Stimulated activated CD4-positive, alpha-beta T cell treated with anti-CD3 and anti-CD28 coated beads, Interleukin-1b, Interleukin-23, amount 100 ng/mL, for 1 hour (primary cell): ENCODE results near the gene EDA2R.

Experiments
- DNase-seq, 2 donors: peaks; one replicate each; pipeline ENCODE4 v3.0.0-alpha.2; 2020; ENCODE audit warnings: low read depth in 2 of 2

Gene EDA2R, protein sequence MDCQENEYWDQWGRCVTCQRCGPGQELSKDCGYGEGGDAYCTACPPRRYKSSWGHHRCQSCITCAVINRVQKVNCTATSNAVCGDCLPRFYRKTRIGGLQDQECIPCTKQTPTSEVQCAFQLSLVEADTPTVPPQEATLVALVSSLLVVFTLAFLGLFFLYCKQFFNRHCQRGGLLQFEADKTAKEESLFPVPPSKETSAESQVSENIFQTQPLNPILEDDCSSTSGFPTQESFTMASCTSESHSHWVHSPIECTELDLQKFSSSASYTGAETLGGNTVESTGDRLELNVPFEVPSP

DNA sequence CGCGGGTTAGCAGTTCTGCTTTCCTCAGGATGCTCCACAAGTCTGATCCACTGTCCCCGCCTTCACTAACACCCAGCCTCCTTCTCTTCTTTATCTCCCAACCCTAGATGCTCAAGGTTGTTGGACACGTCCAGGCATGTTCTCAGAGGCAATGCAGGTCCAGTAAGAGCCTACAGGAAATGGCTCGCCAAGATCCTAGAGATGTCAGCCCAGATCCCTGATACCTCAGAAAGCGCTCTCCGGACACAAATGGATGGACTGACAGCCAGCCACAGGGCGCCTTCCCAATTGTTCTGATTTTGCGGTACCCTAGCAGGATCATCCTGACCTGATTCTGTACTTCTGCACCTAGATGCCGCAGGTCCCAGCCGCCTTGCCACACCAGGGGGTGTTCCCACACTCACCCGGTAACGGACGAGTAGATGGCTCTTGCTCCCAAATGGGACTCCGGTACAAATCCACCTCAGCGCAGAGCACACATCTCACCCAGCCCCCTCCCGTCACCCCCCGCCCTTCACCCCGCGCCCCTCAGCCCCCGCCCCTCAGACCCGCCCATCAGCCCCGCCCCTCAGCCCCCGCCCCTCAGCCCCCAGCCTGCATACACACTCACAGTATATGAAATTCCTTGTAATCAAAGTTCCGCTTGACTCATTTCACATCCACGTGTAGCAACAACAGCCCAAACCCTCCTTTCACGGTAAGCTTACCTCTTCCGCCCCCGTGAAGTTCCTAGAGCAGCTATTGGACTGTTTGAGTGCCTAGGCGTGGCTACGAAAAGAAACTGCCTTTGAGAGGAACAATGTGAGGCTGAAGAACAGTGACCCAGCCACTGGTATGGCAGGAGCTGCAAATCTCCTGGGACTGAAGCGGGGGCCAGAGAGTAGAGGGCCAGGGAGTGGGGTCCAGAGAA lies at the start of gene EDA2R:
Gene EDA2R (minus strand): TSS at position 488 of the 910 bp plus-strand sequence. CDS start 23,058 bp downstream, outside the sequence.
- DNase-seq = peak in 1 of 2 donors; percentile 1

DNA sequence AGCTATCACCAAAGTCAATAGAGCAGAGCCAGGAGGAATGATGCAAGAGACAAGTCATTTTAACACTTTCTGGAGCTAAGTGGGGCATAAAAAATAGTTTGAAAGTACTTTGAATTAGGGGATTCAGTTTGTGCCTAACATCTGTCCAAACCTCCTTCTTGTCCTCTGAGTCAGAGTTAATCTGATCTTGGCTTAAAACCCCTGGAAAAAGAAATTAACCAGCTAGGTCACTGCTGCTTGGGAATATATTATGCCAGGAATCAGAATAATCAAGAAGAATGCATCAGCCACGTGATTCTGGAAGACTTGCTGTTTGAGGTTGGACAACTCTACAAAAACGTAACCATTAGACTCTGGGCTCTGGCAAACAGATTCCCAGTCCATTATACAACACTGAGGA lies 45.3 kb upstream of the EDA2R start:
- no peak for DNase-seq

DNA sequence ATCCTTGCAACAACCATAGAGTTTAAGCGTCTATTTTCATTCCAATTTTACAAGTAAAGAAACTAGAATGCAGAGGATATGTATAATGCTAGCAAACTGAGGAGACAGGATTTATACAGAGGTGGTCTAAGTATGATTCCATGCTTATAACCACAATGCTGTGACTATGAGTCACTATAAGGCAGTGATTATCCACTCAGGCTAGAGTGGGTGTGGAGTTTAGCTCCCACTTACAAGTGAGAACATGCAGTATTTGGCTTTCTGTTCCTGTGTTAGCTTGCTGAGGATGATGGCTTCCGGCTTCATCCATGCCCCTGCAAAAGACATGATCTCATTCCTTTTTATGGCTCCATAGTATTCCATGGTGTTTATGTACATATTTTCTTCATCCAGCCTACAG lies 41.6 kb upstream of the EDA2R start:
- DNase-seq = no peak

DNA sequence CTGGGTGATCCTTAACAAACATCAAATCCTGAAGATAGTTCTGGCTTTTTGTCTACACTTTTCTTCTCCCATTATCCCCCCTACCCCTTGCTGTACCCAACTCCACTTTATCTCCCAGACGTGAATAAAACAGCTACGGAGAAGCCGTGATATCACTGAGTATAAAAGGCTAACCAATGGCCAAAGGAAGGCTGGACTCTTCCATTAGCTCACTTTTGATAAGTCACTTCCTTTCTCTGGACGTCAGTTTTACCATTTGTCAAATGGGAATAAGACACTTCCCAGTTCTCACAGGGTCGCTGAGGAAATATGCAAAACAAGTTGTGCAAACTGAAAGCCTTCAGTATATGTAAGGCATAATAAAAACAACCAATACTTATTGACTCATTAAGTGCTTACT lies 38.6 kb upstream of the EDA2R start:
- no peak for DNase-seq

DNA sequence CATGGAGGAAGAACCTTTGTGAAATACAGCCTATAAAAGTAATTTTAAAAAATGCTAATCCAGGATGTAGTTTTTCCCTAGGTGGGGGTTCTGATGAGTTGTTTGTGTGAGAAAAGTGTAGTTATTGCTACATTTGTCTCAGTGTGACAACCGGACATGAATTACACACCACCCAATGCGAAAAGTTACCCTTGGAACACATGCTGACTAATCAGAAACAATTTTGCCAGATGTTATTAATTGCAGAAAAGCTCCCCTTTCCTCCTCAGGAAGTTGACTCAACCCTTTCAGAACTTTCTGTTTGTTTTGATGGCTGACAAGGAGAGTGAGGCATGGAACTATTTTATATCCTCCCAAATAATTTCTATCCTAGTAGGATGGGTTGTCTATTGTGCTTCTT lies 38.1 kb upstream of the EDA2R start:
- DNase-seq = no peak

DNA sequence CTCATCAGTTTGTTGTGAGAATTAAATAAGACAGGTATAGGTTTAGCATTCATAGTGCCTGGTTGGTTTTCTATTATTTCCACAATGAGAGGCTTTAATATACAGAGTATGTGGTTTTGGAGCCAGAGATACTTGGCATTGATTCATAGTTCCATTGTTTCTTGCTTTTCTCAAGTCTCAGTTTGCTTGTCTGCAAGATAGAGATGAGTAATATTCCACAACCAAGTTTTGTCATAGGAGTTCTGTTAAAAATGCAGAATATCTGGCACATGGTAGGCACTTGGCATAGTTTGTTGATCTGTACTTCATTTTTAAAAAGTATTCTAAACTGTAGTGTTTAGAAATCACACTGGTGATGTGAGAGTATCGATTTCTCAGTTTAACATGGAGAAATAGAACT lies 37.5 kb upstream of the EDA2R start:
- no peak for DNase-seq

DNA sequence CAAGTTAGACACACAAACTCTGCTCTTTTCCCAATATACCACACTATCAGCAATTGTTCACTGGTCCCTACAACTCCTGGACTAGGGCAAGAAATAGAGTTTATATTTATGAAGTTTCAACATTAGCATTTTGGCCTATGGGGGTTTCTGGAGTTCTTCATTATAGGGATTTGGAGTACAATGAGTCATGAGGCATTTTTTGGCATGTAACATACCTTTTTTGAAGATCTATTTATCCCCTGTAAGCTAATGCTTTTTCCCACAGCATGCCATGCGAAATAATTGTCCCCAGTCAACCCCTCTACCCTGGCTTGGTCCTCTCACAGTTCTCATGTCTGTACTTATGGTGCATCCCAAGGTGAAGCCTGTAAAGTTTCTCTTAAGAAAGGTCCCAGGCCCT lies 36.7 kb upstream of the EDA2R start:
- DNase-seq = no peak

DNA sequence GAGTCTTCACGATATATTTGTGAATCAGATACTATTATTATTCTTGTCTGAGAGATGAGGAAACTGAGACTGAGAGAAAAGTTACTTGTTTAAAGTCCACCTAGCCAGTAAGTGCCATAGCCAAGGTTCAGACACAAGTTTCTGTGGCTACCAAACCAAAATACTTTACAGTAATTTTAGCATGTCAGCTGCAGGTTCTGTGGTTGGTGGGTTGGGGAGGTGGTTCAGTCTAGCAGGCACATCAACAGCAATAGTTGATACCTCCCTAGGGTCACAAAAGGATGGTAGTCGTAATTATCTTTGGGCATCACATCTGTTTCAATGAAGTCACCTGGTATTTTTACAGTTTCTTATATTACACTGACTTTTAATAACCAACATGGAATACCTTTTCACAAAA lies 35.6 kb upstream of the EDA2R start:
- no peak for DNase-seq

DNA sequence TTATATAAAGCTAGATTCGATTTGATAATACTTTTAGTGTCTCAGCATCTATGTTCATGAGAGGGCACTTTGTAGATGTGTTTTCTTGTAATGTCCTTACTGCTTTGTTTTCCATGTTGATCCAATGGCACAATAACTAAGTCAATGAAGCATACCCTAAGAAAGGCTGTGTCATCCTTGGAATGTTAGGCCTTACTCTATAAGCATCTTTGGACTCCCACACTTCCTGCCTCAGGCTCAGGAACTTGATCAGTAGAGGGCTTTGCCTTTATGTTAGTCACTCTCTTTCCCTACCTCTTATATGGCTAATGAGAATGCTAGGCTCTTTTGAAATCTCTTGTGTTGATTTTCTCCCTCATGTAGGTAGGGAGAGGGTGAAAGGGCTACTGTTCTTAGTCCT lies 33.2 kb upstream of the EDA2R start:
- no peak for DNase-seq

DNA sequence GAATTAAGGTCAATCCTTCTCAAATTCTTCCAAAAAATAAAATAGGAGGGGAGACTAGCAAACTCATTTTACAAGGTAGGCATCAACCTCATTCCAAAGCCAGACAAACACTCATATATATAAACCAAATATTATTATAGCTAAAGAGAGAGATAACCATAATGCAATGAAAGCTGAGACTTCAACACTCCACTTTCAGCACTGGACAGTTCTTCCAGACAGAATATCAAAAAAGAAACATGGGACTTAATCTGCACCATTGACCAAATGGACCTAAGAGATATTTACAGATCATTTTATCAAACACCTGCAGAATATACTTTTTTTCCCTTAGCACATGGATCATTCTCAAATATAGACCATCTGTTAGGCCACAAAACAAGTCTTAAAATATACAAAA lies 15.5 kb upstream of the EDA2R start:
- DNase-seq = no peak

DNA sequence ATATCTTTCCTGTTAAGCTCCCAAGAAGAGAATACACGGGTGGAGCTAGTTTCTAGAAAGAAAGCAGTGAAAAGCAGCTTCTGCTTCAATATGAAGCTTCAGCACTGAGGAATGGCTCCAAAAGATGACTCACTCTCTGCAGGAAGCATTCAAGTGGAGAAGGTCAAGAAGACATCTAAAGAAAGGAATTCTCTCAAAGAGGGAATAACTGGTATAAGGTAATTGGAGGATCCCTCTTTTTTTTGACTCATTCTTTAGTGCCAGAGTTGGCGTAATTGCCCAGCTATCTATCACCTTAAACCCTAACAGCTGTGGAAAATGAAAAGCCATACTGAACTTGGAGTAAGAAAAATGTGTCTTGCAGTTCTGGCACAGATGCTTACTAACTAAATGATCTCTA lies 3.5 kb downstream of the EDA2R start:
- DNase-seq = no peak

DNA sequence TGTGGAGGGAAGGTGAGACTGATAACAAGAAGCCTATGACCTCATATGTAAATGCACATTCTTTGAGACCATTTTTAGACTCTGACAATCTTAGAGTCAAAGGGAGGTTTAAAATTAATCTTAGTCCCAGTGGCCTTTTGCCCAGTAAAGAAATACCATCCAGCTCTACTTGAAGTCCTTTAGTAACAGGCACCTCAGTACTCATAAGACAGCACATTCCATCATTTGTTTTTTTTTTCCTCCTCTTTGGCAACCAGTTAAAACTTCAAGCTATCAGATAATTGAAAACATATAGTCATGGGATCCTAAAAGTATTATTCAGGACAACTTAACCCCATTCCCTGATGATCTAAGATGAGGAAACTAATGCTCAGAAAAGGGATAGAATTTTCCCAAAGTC lies 4.6 kb downstream of the EDA2R start:
- no peak for DNase-seq

DNA sequence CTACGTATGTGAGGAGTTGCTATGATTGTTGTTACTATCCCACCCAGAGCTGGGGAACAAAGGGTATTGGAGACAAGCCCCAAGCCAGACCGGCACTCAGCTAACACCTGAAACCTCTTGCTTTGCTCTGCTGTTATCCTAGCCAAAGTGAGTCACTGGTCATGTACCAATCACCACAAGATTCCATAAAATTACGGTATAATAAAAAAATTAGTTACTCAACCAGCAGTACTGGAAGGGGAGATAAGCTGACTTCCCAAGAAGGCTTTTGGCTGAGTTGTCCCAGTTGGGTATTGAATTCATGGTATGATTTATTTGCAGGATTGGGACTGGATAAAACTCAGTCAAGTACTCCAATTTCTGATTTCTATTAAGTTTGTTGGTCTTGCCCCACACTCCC lies 5.3 kb downstream of the EDA2R start:
- no peak for DNase-seq

DNA sequence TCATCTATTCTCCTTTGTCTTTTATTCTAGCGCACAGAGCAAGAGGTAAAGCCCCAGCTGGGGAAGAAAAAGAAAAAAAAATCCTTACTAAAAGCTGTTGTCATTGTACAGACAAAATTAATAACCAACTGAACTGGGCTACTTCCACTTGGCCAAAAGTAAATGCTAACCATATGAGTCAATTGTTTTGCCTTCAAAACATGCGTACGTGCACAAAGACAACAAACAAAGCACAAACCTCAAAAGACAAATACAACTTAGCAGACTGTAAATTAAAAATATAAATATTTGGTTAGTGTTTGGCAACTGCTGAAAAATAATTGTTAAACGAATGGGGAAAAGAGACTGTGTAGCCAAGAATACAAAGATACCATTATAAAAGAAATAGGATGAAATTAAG lies 5.9 kb downstream of the EDA2R start:
- DNase-seq = no peak

DNA sequence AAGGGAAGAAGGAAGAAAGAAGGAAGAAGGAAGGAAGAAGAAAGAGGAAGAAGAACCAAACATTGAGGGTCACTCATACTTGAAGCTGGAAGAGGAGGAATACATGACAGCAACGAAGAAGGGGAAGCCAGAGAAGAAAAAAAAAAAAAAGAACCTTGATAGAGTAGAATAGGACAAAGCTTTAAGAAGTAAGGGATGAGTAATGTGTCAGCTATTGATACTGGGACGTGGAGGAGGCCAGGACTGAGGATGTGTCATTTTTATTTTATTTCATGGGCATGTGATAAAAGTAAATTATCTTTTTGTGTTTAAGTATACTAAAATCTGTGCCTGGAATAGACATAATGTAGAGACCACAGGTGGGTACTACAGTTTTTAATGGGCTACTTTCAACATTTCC lies 6.4 kb downstream of the EDA2R start:
- DNase-seq = no peak

DNA sequence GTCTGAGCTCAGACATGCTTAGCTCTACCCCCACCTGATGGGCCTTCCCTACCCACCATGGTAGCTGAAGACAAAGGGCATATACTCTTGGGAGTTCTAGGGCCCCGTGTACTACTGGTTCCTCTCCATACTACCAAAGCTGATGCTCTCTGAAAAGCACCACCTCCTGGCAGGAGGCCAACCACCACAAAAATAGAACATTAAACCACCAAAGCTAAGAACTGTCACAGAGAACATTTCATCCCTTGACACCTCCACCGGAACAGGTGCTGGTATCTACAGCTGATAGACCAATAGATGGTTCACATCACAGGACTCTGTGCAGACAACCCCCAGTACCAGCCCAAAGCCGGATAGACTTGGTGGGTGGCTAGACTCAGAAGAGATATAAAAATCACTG lies 13.4 kb downstream of the EDA2R start:
- DNase-seq = no peak

DNA sequence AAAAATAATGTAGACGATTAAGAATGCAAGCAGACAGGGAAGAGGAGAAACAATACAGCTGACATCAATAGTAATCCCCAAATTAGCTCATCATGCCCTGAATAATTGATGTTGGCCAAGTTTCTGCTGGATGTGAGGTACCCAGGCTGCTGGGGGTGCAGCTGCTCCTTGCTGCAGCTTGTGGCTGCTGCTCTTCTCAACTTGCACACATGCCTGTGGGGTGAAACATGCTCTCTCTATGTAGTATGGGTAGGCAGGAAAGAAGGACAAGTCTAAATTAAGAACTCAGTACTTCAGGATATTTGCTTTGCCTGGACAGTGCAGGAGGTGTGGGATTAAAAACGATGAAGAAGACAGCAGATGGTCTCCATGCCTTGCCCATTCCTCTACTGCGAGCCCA lies 16.7 kb downstream of the EDA2R start:
- DNase-seq = no peak

DNA sequence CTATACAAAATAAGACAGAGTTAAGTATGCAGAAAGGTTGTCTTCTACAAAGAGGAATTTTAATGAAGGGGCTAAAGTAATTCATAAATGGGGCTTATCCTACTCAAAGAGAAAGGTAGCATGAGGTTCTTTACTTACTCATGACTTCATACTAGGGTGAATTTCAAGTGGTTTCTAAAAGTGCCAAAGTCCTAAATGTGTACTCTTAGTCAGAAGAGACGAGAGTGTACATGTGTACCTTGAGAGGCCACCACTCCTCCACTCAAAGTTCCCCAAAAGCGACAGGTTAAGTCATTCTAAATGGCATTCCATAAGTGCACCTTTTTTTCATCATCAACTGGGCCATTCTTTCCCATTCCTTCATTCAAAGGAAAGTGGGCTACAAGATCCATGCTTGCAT lies 21.9 kb downstream of the EDA2R start:
- no peak for DNase-seq

DNA sequence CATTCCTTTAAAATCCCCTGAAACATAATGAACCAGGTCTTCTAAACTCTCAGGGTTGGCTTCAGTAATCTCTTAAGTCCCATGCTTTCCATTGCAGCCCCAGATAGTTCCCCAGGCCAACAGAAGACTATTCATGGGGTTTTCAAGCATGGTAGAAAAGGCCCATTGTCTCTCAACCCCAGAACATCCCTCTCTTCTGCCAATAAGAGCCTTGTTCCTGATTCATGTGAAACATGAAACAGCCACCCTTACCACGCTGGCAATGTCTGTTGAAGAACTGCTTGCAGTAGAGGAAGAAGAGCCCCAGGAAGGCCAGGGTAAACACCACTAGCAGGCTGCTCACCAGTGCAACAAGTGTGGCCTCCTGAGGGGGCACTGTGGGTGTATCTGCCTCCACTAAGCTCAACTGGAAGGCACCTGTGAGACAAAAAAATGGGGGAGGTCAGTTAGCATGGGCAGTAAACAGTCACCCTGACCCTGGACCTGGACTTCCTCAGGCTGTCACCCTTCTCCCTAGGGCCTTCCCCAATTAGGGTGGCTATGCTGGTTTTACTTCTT lies 36.4 kb downstream of the EDA2R start:
- DNase-seq = no peak

DNA sequence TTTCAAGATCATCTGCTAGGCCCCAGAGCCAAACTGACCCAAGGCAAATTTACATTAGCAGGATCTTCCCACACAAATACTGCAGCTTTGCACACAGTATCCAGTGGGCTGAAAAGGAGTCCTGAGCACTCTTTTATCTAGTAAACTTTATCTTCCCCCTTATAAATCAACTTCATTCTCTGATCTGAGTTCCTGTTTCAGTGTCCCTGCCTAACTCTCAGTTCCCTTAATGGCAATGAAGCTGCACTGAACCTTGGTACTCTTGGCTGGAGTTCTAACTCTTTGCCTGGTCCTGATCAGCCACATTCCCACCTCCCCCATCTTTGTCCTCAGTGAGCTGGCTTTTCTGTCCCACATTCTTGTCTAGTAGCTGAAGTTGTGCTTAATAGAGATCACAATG lies 37.4 kb downstream of the EDA2R start:
- DNase-seq = no peak

DNA sequence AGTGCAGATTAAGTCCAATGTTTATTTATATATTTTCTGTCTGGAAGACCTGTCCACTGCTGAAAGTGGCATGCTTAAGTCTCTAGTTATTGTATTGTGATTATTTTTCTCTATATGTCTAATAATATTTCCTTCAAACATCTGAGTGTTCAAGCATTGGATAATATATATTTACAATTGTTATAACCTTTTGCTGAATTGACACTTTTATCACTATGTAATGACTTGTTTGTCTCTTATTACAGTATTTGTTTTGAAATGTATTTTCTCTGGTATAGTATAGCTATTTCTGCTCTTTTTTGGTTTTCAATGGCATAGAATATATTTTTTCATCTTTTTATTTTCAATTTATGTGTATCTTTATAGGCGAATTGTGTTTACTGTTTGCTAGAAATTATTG lies 59.7 kb downstream of the EDA2R start:
- no peak for DNase-seq

DNA sequence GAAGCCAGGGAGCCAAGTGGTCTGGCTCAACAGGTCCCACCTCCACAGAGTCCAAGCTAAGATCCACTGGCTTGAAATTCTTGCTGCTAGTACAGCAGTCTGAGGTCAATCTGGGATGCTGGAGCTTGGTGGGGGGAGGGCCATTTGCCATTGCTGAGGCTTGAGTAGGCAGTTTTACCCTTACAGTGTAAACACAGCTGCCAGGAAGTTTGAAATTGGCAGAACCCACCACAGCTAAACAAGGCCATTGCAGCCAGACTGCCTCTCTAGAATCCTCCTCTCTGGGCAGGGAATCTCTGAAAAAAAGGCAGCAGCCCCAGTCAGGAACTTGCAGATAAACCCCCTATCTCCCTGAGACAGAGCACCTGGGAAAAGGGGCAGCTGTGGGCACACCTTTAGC lies 84.9 kb downstream of the EDA2R start:
- DNase-seq = no peak

DNA sequence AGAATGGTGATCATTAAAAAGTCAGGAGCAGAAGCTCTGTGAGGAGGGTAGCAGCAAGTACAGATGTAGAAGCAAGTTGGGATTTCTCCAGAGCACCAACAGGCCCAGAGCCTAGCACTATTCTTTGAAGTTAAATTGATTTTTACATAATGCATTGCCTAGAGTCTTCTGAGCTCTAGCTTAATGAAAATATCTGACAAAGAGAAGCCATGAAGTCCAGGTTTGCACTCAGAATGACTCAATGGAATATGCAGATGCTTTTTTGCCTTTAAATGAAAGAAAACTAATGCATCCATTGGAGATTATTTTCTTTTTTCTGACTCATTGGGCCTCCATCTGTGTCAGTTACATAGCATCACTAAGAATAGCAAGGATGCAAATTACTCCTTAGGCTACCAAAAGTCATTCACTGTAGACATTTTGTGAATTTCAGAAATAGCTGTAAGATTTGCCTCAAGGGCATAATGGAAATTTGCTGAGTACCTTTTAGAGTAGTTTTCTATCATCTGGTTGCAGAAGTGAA lies 91.0 kb downstream of the EDA2R start:
- no peak for DNase-seq
